GM19351 (cell line): ENCODE results near the gene PGGHG.
"Not testable (repeated sequence)": the region's sequence is repeated elsewhere in the genome, so short reads cannot be mapped to it uniquely, and the experiment has no call there.

Source experiments
- ATAC-seq: cut with Tn5 transposase; IDR thresholded peaks from one replicate; pipeline ENCODE4 v1.9.1; 2021; ENCODE audit warnings: mild to moderate bottlenecking, moderate library complexity; ENCODE audit not compliant: unreplicated experiment

The PGGHG gene

GRCh38 chr11:284105-285020, 4.6 kb upstream of the PGGHG start:
- ATAC-seq: no peak

GRCh38 chr11:285021-285893, 3.7 kb upstream of the PGGHG start:
- no peak for ATAC-seq

DNA sequence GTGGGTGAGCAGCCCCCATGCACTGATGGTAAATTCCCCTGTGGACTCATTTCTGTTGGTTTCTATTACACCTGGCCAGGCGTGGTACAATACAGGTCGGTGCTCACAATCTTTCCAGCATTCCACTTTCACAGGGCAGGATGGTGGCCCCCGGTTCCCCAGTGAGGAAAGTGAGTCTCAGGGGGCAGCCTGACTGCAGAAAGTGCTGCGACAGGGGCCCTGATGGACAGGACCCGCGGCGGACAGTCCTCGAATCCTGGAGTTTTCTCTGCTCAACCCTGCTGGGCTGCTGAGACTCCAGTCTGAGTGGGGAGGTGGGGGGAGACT, 3.1 kb upstream of the PGGHG start:
- no peak for ATAC-seq

DNA sequence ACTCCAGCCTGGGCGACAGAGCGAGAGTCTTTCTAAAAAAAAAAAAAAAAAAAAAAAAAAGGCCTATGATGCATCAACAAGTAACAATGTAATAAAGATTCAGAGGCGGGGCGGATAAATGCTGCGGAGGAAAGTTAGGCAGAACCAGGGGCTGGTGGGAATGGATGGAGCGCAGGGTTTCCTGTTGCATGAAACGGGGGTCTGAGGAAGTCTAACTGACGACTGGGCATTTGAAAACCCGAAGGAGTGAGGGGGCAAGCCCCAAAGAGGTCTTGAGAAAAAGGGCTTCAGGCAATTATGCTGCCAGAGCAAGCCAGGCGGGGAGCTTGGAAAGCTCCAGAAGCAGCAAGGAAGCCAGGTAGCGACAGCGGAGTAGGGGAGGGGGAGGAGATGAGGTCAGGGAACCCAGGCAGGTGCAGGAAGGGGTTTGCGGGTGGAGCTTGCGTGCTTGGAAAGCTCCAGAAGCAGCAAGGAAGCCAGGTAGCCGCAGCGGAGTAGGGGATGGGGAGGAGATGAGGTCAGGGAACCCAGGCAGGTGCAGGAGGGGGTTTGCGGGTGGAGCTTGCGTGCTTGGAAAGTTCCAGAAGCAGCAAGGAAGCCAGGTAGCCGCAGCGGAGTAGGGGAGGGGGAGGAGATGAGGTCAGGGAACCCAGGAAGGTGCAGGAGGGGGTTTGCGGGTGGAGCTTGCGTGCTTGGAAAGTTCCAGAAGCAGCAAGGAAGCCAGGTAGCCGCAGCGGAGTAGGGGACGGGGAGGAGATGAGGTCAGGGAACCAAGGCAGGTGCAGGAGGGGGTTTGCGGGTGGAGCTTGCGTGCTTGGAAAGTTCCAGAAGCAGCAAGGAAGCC, 1.7 kb upstream of the PGGHG start:
- ATAC-seq: not testable (repeated sequence)

- no peak for ATAC-seq
Observed at GRCh38 chr11:287821-288477, 977 bp upstream of the PGGHG start.

DNA sequence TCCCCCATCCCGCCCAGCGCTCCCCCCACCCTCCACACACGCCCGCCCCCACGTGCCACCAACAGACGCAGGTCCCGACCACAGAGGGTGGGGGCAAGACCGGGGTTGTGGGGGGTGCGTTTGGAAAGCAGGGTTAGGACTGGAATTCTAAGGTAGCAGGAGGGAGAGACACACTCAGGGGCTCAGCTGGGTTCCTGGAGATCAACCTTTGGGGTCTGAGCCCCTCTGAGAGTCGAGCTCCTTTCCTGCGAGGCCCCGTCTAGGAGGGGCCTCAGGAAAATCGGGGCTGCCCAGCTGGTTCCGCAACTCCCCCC, 429 bp downstream of the PGGHG start:
- no peak for ATAC-seq

GRCh38 chr11:289712-290620, 1.0 kb downstream of the PGGHG start:
- ATAC-seq: no peak

- ATAC-seq: no peak
Observed at GRCh38 chr11:290621-291231, 1.8 kb downstream of the PGGHG start.

DNA sequence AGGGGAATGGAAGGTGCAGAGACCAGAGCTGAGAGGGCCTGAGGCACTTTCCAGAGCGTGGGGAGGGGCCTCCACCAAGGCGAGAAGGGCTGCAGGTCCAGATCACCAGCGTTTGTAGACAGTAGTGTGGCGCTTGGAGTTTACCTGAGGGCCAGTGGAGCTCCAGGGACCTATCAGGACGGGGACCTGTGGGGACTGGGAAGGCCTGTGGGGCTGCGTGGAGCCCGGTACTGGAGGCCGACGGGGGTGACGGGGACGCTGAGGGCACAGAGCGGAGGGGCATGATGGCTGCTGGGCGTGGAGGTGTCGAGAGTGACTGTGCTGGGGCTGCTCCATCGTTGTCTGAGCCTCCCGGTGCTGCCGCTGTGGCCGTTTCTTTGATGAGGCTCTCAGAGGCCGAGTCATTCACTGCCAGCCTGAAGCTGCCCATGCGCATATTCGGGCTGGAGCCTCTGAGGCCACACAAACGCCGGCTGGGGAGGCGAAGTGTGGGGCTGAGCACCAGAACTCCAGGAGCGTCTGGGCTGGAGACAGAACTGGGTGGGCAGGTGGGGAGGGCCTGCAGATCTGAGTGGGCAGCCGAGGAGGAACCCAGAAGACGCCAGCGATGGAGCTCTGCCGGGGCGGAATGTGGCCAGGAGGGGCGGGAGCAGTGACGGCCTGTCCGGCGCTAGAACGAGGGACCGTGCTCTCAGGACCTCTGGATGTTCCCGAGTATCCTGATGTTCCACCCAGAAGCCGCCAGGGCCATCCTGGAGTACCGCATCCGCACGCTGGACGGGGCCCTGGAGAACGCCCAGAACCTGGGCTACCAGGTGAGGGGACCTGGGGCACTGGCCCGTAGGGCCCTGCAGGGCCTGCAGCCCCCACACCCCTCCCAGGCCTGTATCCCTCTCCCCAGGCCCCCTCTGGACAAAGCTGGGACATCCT, 2.6 kb downstream of the PGGHG start:
- ATAC-seq: no peak

DNA sequence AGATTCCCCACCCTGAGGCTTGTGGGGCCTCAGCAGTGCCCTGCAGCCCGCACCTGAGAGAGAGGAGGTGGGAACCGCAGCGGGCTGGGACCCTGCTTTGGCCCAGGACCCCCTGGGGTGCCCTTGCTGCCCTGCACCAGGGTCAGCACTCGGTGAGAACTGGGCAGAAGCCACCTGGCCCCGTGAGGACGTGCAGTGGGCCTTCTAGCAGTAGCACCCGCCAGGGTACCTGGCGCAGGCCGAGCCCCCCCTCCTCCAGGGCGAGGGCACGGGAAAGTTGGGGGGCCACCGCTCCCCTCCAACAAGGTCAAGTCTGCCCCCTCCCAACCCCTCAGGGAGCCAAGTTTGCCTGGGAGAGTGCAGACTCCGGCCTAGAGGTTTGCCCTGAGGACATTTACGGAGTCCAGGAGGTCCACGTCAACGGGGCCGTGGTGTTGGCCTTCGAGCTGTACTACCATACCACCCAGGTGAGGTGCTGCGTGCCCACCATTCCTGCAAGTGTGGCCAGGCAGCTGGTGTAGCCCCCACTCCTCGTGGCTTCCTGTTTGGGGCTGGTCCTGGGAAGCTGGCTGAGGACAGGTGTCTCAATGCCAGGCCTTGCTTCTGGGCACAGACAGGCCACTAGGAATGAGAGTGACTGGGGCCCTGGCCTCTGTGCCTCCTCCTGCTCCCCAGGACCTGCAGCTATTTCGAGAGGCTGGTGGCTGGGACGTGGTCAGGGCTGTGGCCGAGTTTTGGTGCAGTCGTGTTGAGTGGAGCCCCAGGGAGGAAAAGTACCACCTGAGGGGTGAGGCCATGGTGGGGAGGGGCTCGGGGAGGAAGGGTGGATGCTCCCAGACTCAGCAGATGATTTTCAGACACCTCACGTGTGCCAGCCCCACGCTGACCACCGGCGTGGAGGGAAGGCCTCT, 3.5 kb downstream of the PGGHG start:
- ATAC-seq: no peak

- ATAC-seq: no peak
Observed at GRCh38 chr11:293271-293851, 4.4 kb downstream of the PGGHG start.

- no peak for ATAC-seq
Observed at GRCh38 chr11:293852-294661, 5.1 kb downstream of the PGGHG start.

GRCh38 chr11:294780-295179, 5.9 kb downstream of the PGGHG start:
- no peak for ATAC-seq

GRCh38 chr11:295351-296170, 6.6 kb downstream of the PGGHG start:
- ATAC-seq: no peak
